ENCODE data around the gene ZNF726.
"Not testable (repeated sequence)": the region's sequence is repeated elsewhere in the genome, so short reads cannot be mapped to it uniquely, and the experiment has no call there.

Gene ZNF726

DNA sequence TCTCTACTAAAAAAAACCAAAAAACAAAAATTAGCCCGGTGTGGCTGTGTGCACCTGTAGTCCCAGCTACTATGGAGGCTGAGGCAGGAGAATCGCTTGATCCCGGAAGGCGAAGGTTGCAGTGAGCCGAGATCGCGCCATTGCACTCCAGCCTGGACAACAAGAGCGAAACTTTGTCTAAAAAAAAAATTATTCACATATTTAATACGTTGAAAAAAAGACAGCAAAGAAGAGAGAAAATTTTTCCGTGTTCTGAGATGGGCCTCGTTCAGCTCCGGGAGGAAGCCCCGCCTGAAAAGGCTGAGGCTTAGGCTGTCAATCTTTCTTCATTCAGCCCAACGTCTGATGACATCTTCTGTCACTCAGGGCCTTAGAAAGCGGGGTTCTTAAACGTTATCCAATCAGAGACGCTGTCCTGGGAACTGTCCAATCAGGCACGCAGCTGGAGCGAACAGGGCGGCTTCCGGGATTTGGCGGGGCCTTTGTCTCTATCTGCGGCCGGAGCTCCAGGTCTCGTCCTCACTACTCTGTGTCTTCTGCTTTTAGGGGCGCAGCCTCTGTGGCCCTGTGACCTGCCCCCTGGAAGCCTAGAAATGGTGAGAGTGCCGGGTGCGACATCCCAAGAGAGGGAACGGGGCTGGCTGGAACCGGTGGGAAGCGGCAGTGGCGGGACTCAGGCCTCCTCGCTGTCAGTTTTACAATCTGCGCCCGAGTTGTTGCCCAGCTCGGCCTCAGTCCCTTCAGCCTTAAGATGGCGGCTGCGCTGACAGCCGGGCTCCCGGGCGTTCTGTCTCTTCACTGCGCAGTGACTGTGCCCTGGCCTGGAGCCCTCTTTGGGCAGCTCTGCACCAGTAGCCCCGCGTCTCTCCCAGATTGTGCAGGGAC lies at the start of gene ZNF726:
Gene ZNF726, plus strand, starts transcription at position 485 of the 885 bp plus-strand sequence. Its CDS starts 109 bp downstream, at position 594.
- TF ChIP-seq CTCF (IDR thresholded peaks at IDR 0.05; ENCODE audit: insufficient read depth, low read depth, low read length, missing control alignments), result no peak
- DNase-seq (ENCODE audit: low read depth), result peak; percentile 95
- H3K4me3 ChIP-seq (ENCODE audit: low read length), result peak within 1 kb of the TSS; percentile 83

DNA sequence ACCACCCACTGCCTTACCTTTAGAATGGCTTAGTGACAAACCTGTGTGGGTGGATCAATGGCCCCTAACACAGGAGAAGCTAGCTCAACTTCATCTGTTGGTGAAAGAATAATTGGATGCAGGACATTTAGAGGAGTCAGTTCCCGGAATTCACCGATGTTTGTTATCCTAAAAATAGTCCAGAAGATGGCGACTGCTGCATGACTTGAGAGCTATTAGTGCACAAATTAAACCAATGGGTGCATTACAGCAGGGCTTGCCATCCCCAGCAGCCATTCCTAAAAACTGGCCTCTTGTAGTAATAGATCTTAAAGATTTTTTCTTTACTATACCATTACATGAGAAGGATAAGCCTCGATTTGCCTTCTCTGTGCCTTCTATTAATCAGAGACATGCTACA lies 46.8 kb upstream of the ZNF726 start:
- no peak overlapping the region for H3K4me3 ChIP-seq (ENCODE audit: low read length)
- no peak for DNase-seq (ENCODE audit: low read depth)
- TF ChIP-seq CTCF (IDR thresholded peaks at IDR 0.05; ENCODE audit: insufficient read depth, low read depth, low read length, missing control alignments), result no peak

- H3K4me3 ChIP-seq (ENCODE audit: low read length), result no peak overlapping the region
- no peak for DNase-seq (ENCODE audit: low read depth)
Measured at GRCh38 chr19:23868630-23869029, 46.1 kb upstream of the ZNF726 start.

GRCh38 chr19:23872282-23872919 lies 42.3 kb upstream of the ZNF726 start:
- no peak overlapping the region for H3K4me3 ChIP-seq (ENCODE audit: low read length)
- DNase-seq (ENCODE audit: low read depth), result no peak
- no peak for TF ChIP-seq CTCF (IDR thresholded peaks at IDR 0.05; ENCODE audit: insufficient read depth, low read depth, low read length, missing control alignments)

More at GRCh38 chr19:23868630-23869029, 46.1 kb upstream of the ZNF726 start:
- TF ChIP-seq CTCF (IDR thresholded peaks at IDR 0.05; ENCODE audit: insufficient read depth, low read depth, low read length, missing control alignments), result no peak

GRCh38 chr19:23876261-23876660 lies 38.4 kb upstream of the ZNF726 start:
- no peak overlapping the region for H3K4me3 ChIP-seq (ENCODE audit: low read length)
- DNase-seq (ENCODE audit: low read depth), result no peak
- no peak for TF ChIP-seq CTCF (IDR thresholded peaks at IDR 0.05; ENCODE audit: insufficient read depth, low read depth, low read length, missing control alignments)

GRCh38 chr19:23876756-23877155 lies 37.9 kb upstream of the ZNF726 start:
- not testable (repeated sequence) for H3K4me3 ChIP-seq (ENCODE audit: low read length); DNase-seq (ENCODE audit: low read depth)

DNA sequence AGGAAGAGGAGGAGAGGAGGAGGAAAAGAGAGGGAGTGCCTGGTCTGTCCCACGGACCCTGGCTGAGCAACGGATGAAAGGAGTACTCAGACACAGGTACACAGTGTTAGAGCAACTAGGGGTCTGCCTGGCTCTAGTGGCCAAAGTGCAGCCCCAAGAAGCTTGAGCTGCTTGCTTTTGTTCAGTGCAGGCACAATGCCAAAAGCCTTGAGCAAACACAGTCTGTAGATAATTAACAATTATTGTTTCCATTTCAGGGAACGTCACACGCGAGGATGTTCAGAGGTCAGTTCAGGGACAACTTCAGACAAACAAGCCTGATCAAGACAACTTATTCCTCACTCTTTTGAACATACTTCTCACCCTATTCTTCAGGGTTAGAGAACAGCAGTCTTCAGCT lies 32.2 kb upstream of the ZNF726 start:
- no peak for DNase-seq (ENCODE audit: low read depth)
- H3K4me3 ChIP-seq (ENCODE audit: low read length), result no peak overlapping the region
- TF ChIP-seq CTCF (IDR thresholded peaks at IDR 0.05; ENCODE audit: insufficient read depth, low read depth, low read length, missing control alignments), result no peak
